Calu3 (cell line): Measurements from ENCODE around the gene APCDD1L. TPM values are rescaled to one million over a fixed set of nuclear protein-coding genes. Genes with fewer than 3 reads are reported as not detected.
"Not testable (repeated sequence)": the region's sequence is repeated elsewhere in the genome, so short reads cannot be mapped to it uniquely, and the experiment has no call there.

Experiments used
- BruUV-seq: library from RNA; stranded (reverse); fragments of 400-500 nt; replicated peaks from 2 replicates; lab custom pipeline; 2021; lab: Mats Ljungman, UMichigan
- CTCF ChIA-PET: fragments of 300-600 bp; sonication (Branson Sonifier 250); formaldehyde crosslinking; loops from one replicate; lab custom pipeline; 2022; ENCODE audit warnings: antibody characterized with exemption; lab: Charles Lee
- DNase-seq: peaks from one replicate; pipeline ENCODE4 v3.0.0; 2022
- H3K27ac Mint-ChIP-seq: one replicate; pipeline ENCODE4 v1.8.0; 2022; ENCODE audit warnings: mixed read lengths; ENCODE audit not compliant: unreplicated experiment
- H3K27me3 Mint-ChIP-seq: one replicate; pipeline ENCODE4 v1.8.0; 2022; ENCODE audit warnings: mixed read lengths; ENCODE audit not compliant: unreplicated experiment
- H3K36me3 Mint-ChIP-seq: one replicate; pipeline ENCODE4 v1.8.0; 2022; ENCODE audit warnings: mild to moderate bottlenecking, moderate library complexity, mixed read lengths; ENCODE audit not compliant: insufficient read depth, unreplicated experiment
- H3K4me1 Mint-ChIP-seq: one replicate; pipeline ENCODE4 v1.8.0; 2022; ENCODE audit warnings: mild to moderate bottlenecking, low read depth, mixed read lengths; ENCODE audit not compliant: unreplicated experiment
- H3K4me3 Mint-ChIP-seq: one replicate; pipeline ENCODE4 v1.8.0; 2022; ENCODE audit warnings: mild to moderate bottlenecking, low read depth, moderate library complexity, mixed read lengths; ENCODE audit not compliant: unreplicated experiment
- H3K9me3 Mint-ChIP-seq: one replicate; pipeline ENCODE4 v1.8.0; 2022; ENCODE audit warnings: low read depth, mixed read lengths; ENCODE audit not compliant: unreplicated experiment
- CTCF ChIP-seq: fragments of 200-600 bp; IDR thresholded peaks from one replicate; pipeline ENCODE4 v1.8.0; 2022; ENCODE audit warnings: antibody characterized with exemption; ENCODE audit not compliant: unreplicated experiment
- intact Hi-C: fragments of 100-400 bp; cut with micrococcal nuclease; formaldehyde crosslinking; loops from one replicate; pipeline ENCODE4 v1.10.0; 2022; ENCODE audit not compliant: unreplicated experiment
- total RNA-seq: library from RNA; stranded (reverse); gene quantifications from 2 replicates; pipeline ENCODE4 v1.2.3, GENCODE V29; 2022

The APCDD1L gene
- total RNA-seq, 1 experiment from 2014 or later, result not detected

GRCh38 chr20:58544286-58544685 is 29.1 kb upstream of the APCDD1L start:
- no TSS peak for BruUV-seq
- Mint-ChIP-seq H3K9me3 (no peaks in the 10 kb centered on the region), H3K4me3 (no peak overlapping the region), H3K27me3 (peaks cover 83% of the 10 kb centered on the region), H3K4me1 (no peaks in the 10 kb centered on the region), H3K36me3 (no peaks in the 10 kb centered on the region), H3K27ac (no peak overlapping the region)
- no peak for TF ChIP-seq CTCF
- intact Hi-C loops, result no loop called here
- DNase-seq, result no peak
- CTCF ChIA-PET, result interaction anchor here (0.7 kb wide), 1 partner anchor 11 kb away, joined by 3 read pairs; no protein-coding TSS in a partner anchor

- DNase-seq, result no peak
These were observed 28.1 kb upstream of the APCDD1L start for GRCh38 chr20:58543274-58543673.

GRCh38 chr20:58542411-58543095 is 27.4 kb upstream of the APCDD1L start:
- no peak for TF ChIP-seq CTCF
- no peaks in the 10 kb centered on the region for H3K4me1 Mint-ChIP-seq
- BruUV-seq, result no TSS peak
- intact Hi-C loops, result no loop called here
- H3K4me3 Mint-ChIP-seq, result no peak overlapping the region
- CTCF ChIA-PET, result no interaction called here
- no peak overlapping the region for H3K27ac Mint-ChIP-seq
- DNase-seq, result no peak
- H3K9me3 Mint-ChIP-seq, result no peaks in the 10 kb centered on the region
- no peaks in the 10 kb centered on the region for H3K36me3 Mint-ChIP-seq
- H3K27me3 Mint-ChIP-seq, result peaks cover 83% of the 10 kb centered on the region

More at GRCh38 chr20:58543274-58543673, 28.1 kb upstream of the APCDD1L start:
- H3K4me3 Mint-ChIP-seq, result no peak overlapping the region
- no TSS peak for BruUV-seq
- no peaks in the 10 kb centered on the region for H3K9me3 Mint-ChIP-seq
- CTCF ChIA-PET, result interaction anchor here (0.7 kb wide), 1 partner anchor 107 kb away, joined by 4 read pairs; no protein-coding TSS in a partner anchor
- TF ChIP-seq CTCF, result no peak
- H3K4me1 Mint-ChIP-seq, result no peaks in the 10 kb centered on the region
- H3K36me3 Mint-ChIP-seq, result no peaks in the 10 kb centered on the region
- intact Hi-C loops, result no loop called here
- no peak overlapping the region for H3K27ac Mint-ChIP-seq
- peaks cover 83% of the 10 kb centered on the region for H3K27me3 Mint-ChIP-seq

- H3K36me3 Mint-ChIP-seq, H3K27ac Mint-ChIP-seq, DNase-seq, BruUV-seq, CTCF ChIA-PET, H3K9me3 Mint-ChIP-seq, intact Hi-C loops, H3K4me1 Mint-ChIP-seq, H3K4me3 Mint-ChIP-seq: not testable (repeated sequence)
- H3K27me3 Mint-ChIP-seq, result peaks cover 79% of the 10 kb centered on the region
These were observed 26.8 kb upstream of the APCDD1L start for GRCh38 chr20:58542034-58542410.

DNA sequence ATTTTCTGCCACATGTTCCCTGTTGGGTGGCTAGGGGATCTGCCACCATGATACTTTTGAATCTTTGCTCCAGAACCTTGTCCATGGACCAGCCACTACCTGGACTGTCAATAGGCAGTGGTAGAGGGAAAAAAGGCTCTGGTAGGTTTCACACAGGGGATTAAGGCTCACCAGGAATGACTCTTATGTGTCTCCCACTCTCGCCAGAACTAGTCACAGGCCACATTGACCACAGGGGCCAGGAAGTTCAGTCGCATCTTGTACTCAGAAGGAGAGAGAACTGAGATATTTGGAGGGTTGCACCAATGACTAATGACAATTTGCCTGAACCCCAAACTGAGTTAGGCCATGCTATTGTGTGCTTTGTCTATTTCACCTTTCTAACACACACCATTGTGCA is 23.6 kb upstream of the APCDD1L start:
- no peak for DNase-seq
- Mint-ChIP-seq H3K27me3 (peaks cover 52% of the 10 kb centered on the region), H3K4me3 (no peak overlapping the region), H3K27ac (no peak overlapping the region), H3K36me3 (no peaks in the 10 kb centered on the region), H3K9me3 (peaks cover 4% of the 10 kb centered on the region), H3K4me1 (no peaks in the 10 kb centered on the region)
- intact Hi-C loops, result no loop called here
- TF ChIP-seq CTCF, result no peak
- CTCF ChIA-PET, result interaction anchor here (0.6 kb wide), 1 partner anchor 551 kb away, joined by 3 read pairs; no protein-coding TSS in a partner anchor
- no TSS peak for BruUV-seq
